Esophagus muscularis mucosa (tissue), 4 donors: ENCODE results near the gene ZNF438. TPM values are rescaled to one million over a fixed set of nuclear protein-coding genes. Genes with fewer than 3 reads are reported as not detected.

Experiments
- DNase-seq: peaks from one replicate; pipeline ENCODE4 v3.0.0-alpha.2; 2017; ENCODE audit errors: extremely low spot score
- H3K27ac ChIP-seq, 4 donors: fragments of 200-600 bp; sonication (generic); replicated peaks in 1 of 4; 1 replicate in 3 of 4; 2 replicates in 1 of 4; pipeline ENCODE4 v1.5.1; 2016 to 2019; ENCODE audit warnings: mild to moderate bottlenecking in 1 of 4
- H3K27me3 ChIP-seq, 4 donors: fragments of 200-600 bp; sonication (generic); one replicate each; pipeline versions ENCODE4 v1.5.1 to v1.6.0; 2016 to 2019
- H3K36me3 ChIP-seq, 4 donors: fragments of 200-600 bp; sonication (generic); one replicate each; pipeline ENCODE4 v1.5.1; 2016 to 2019
- H3K4me1 ChIP-seq, 4 donors: fragments of 200-600 bp; sonication (generic); one replicate each; pipeline ENCODE4 v1.5.1; 2016 to 2019
- H3K4me3 ChIP-seq, 4 donors: fragments of 200-600 bp; sonication (generic); 1 replicate in 2 of 4; 2 replicates in 2 of 4; pipeline ENCODE4 v1.5.1; 2016 to 2019; ENCODE audit warnings: mild to moderate bottlenecking in 4 of 4, moderate library complexity in 1 of 4
- H3K9me3 ChIP-seq, 4 donors: fragments of 200-600 bp; sonication (generic); 1 replicate in 3 of 4; 2 replicates in 1 of 4; pipeline ENCODE4 v1.5.1; 2016 to 2019
- CTCF ChIP-seq, 3 experiments: fragments of 200-600 bp in 2 of 3; fragments of 450-650 bp in 1 of 3; sonication (generic) in 2 of 3; IDR thresholded peaks; one replicate each; pipeline ENCODE4 v1.5.1; 2017 to 2019; ENCODE audit warnings: antibody characterized with exemption in 3 of 3, mild to moderate bottlenecking in 2 of 3, moderate library complexity in 1 of 3
- EP300 ChIP-seq: sonication (generic); formaldehyde crosslinking; IDR thresholded peaks from one replicate; pipeline ENCODE4 v1.6.1; 2017; ENCODE audit warnings: antibody characterized with exemption
- POLR2A ChIP-seq: fragments of 450-650 bp; IDR thresholded peaks from one replicate; pipeline ENCODE4 v1.6.1; 2017; ENCODE audit warnings: antibody characterized with exemption, moderate library complexity, mild to moderate bottlenecking, low read depth
- POLR2AphosphoS5 ChIP-seq, 2 donors: sonication (generic); formaldehyde crosslinking; IDR thresholded peaks; one replicate each; pipeline ENCODE4 v1.6.1; 2017; ENCODE audit warnings: antibody characterized with exemption in 2 of 2
- WGBS: methylation state at CpG from one replicate; pipeline ENCODE4 v1.1.5; 2018; 5-methylcytosine and 5-hydroxymethylcytosine counted together
- intact Hi-C: fragments of 100-400 bp; cut with DNase I; formaldehyde crosslinking; loops from one replicate; pipeline ENCODE4 v1.15.1; 2023
- total RNA-seq, 4 donors: library from RNA; depleted of rRNA; stranded (reverse); fragments of >200 nt; gene quantifications; one replicate each; pipeline versions ENCODE4 v1.1.0 to v1.2.1, GENCODE V29; 2016

ZNF438 gene
- total RNA-seq, 4 donors from 2014 or later: 11.0 to 11.6 (median 11.3) TPM

GRCh38 chr10:31034098-31034909 lies 2.6 kb upstream of the ZNF438 start:
- H3K27me3 ChIP-seq: no peaks in the 10 kb centered on the region
- H3K27ac ChIP-seq: peak overlapping the region; percentile 21 to 58 (median 42)
- H3K4me3 ChIP-seq: no peak overlapping the region
- TF ChIP-seq CTCF (IDR thresholded peaks at IDR 0.05) (no peak), POLR2AphosphoS5 (IDR thresholded peaks at IDR 0.05) (no peak), EP300 (no peak), POLR2A (no peak)
- no peak for DNase-seq
- H3K9me3 ChIP-seq: no peaks in the 10 kb centered on the region
- peaks cover 14 to 38% (median 35%) of the 10 kb centered on the region in 4 donors for H3K4me1 ChIP-seq
- H3K36me3 ChIP-seq: no peaks in the 10 kb centered on the region
- 77% methylated on average over 2 of the region's 2 CpGs for WGBS
- intact Hi-C loops: loop anchor here (5.0 to 10.0 kb wide), 4 partner anchors 52 to 730 kb away; no protein-coding TSS in a partner anchor

GRCh38 chr10:31033147-31033546 lies 1.5 kb upstream of the ZNF438 start:
- no peaks in the 10 kb centered on the region for H3K36me3 ChIP-seq
- peak overlapping the region; percentile 63 to 74 (median 72) for H3K4me3 ChIP-seq
- H3K9me3 ChIP-seq: no peaks in the 10 kb centered on the region
- no peak for TF ChIP-seq CTCF (IDR thresholded peaks at IDR 0.05)
- DNase-seq: peak; percentile 87
- WGBS: 65% methylated on average over 6 of the region's 6 CpGs
- no peaks in the 10 kb centered on the region for H3K27me3 ChIP-seq
- peak overlapping the region; percentile 97 to 100 (median 98) for H3K27ac ChIP-seq
- peaks cover 22 to 48% (median 45%) of the 10 kb centered on the region in 4 donors for H3K4me1 ChIP-seq
- intact Hi-C loops: loop anchor here (5.0 to 10.0 kb wide), 4 partner anchors 51 to 732 kb away; no protein-coding TSS in a partner anchor

- Histone ChIP-seq H3K27ac (peak overlapping the region; percentile 97 to 100 (median 98)), H3K9me3 (no peaks in the 10 kb centered on the region), H3K4me3 (peak overlapping the region; percentile 63 to 74 (median 72)), H3K4me1 (peaks cover 22 to 50% (median 47%) of the 10 kb centered on the region in 4 donors), H3K27me3 (no peaks in the 10 kb centered on the region), H3K36me3 (no peaks in the 10 kb centered on the region)
- peak; percentile 65 to 71 for TF ChIP-seq POLR2AphosphoS5 (IDR thresholded peaks at IDR 0.05)
- TF ChIP-seq EP300: no peak
- intact Hi-C loops: loop anchor here (5.0 to 10.0 kb wide), 4 partner anchors 50 to 732 kb away; no protein-coding TSS in a partner anchor
- peak; percentile 98 for DNase-seq
- 30% methylated on average over 42 of the region's 51 CpGs for WGBS
These were observed 830 bp upstream of the ZNF438 start for GRCh38 chr10:31032258-31033132.

GRCh38 chr10:31031205-31031557 lies 484 bp downstream of the ZNF438 start:
- TF ChIP-seq POLR2AphosphoS5 (IDR thresholded peaks at IDR 0.05): no peak
- no peak for TF ChIP-seq CTCF (IDR thresholded peaks at IDR 0.05)
- TF ChIP-seq POLR2A: no peak
- TF ChIP-seq EP300: no peak
- Histone ChIP-seq H3K4me3 (peak overlapping the region; percentile 63 to 74 (median 72)), H3K4me1 (peaks cover 22 to 50% (median 47%) of the 10 kb centered on the region in 4 donors), H3K36me3 (no peaks in the 10 kb centered on the region), H3K9me3 (no peaks in the 10 kb centered on the region), H3K27me3 (no peaks in the 10 kb centered on the region), H3K27ac (peak overlapping the region; percentile 97 to 100 (median 98))
- intact Hi-C loops: loop anchor here (2.0 to 10.0 kb wide), 5 partner anchors 49 to 734 kb away; no protein-coding TSS in a partner anchor
- DNase-seq: no peak
- WGBS: 5% methylated on average over 5 of the region's 5 CpGs

GRCh38 chr10:31030800-31031199 lies 865 bp downstream of the ZNF438 start:
- H3K27me3 ChIP-seq: no peaks in the 10 kb centered on the region
- peak overlapping the region; percentile 97 to 100 (median 98) for H3K27ac ChIP-seq
- intact Hi-C loops: loop anchor here (2.0 to 10.0 kb wide), 5 partner anchors 48 to 734 kb away; no protein-coding TSS in a partner anchor
- no peaks in the 10 kb centered on the region for H3K36me3 ChIP-seq
- H3K4me1 ChIP-seq: peaks cover 22 to 50% (median 47%) of the 10 kb centered on the region in 4 donors
- TF ChIP-seq POLR2AphosphoS5 (IDR thresholded peaks at IDR 0.05): no peak
- 89% methylated on average over 8 of the region's 8 CpGs for WGBS
- no peaks in the 10 kb centered on the region for H3K9me3 ChIP-seq
- no peak for DNase-seq
- peak overlapping the region; percentile 63 to 74 (median 72) for H3K4me3 ChIP-seq
